Astrocyte of the cerebellum (primary cell): ENCODE measurements around the gene METAP2.

Experiments used
- DNase-seq: peaks from one replicate; pipeline ENCODE4 v3.0.0-alpha.2; 2011; ENCODE audit warnings: low read depth
- H3K4me3 ChIP-seq: 2 replicates; pipeline ENCODE4 v1.5.1; 2011; ENCODE audit warnings: mild to moderate bottlenecking, low read depth, low read length, moderate library complexity
- CTCF ChIP-seq: IDR thresholded peaks from 2 replicates; pipeline ENCODE4 v1.5.1; 2012; ENCODE audit warnings: low read length, low read depth, moderate library complexity, mild to moderate bottlenecking; ENCODE audit errors: missing control alignments
- in situ Hi-C: cut with HindIII; loops from 2 replicates; pipeline ENCODE4 v1.10.0; 2017; ENCODE audit warnings: low sequenced_read_pairs

Gene METAP2

GRCh38 chr12:95548539-95549391 is 74.8 kb downstream of the METAP2 start:
- peak overlapping the region; percentile 67 for H3K4me3 ChIP-seq
- TF ChIP-seq CTCF: no peak
- no peak for DNase-seq
- in situ Hi-C loops: loop anchor here (25.0 kb wide), 1 partner anchor 436 kb away; no protein-coding TSS in a partner anchor

- no peak for DNase-seq
- TF ChIP-seq CTCF: no peak
- in situ Hi-C loops: loop anchor here (25.0 kb wide), 1 partner anchor 437 kb away; no protein-coding TSS in a partner anchor
- H3K4me3 ChIP-seq: peak overlapping the region; percentile 67
Measured at GRCh38 chr12:95549392-95550084, 75.6 kb downstream of the METAP2 start.

- in situ Hi-C loops: no loop called here
- H3K4me3 ChIP-seq: no peak within 1 kb of the TSS
- TF ChIP-seq CTCF: no peak
- DNase-seq: no peak
Measured at GRCh38 chr12:95551305-95551704, 77.4 kb downstream of the METAP2 start, which contains the start of gene USP44. Gene USP44, minus strand, starts transcription at chr12:95551476. Its CDS starts 17,220 bp downstream, at chr12:95534256.

GRCh38 chr12:95551913-95552516 is 78.1 kb downstream of the METAP2 start:
- in situ Hi-C loops: no loop called here
- DNase-seq: no peak
- H3K4me3 ChIP-seq: no peak overlapping the region

GRCh38 chr12:95553197-95553943 is 79.4 kb downstream of the METAP2 start:
- in situ Hi-C loops: no loop called here
- TF ChIP-seq CTCF: no peak
- DNase-seq: no peak
- H3K4me3 ChIP-seq: no peak overlapping the region

More at GRCh38 chr12:95551913-95552516, 78.1 kb downstream of the METAP2 start:
- no peak for TF ChIP-seq CTCF

GRCh38 chr12:95554532-95555071 is 80.7 kb downstream of the METAP2 start:
- no peak for TF ChIP-seq CTCF
- DNase-seq: no peak
- no peak overlapping the region for H3K4me3 ChIP-seq
- in situ Hi-C loops: no loop called here
